Fibroblast of pulmonary artery (primary cell): ENCODE measurements around the gene GALNT7.

ENCODE experiments used
- DNase-seq: peaks from one replicate; pipeline ENCODE4 v3.0.0-alpha.2; 2010; ENCODE audit warnings: low read depth
- H3K4me3 ChIP-seq: replicated peaks from 2 replicates; pipeline ENCODE4 v1.5.1; 2011; ENCODE audit warnings: low read depth, mild to moderate bottlenecking, control low read depth, low read length, moderate library complexity
- CTCF ChIP-seq: IDR thresholded peaks from 2 replicates; pipeline ENCODE4 v1.5.1; 2011; ENCODE audit warnings: mild to moderate bottlenecking, control low read depth, low read length, inconsistent platforms; ENCODE audit errors: missing control alignments

The GALNT7 gene

DNA sequence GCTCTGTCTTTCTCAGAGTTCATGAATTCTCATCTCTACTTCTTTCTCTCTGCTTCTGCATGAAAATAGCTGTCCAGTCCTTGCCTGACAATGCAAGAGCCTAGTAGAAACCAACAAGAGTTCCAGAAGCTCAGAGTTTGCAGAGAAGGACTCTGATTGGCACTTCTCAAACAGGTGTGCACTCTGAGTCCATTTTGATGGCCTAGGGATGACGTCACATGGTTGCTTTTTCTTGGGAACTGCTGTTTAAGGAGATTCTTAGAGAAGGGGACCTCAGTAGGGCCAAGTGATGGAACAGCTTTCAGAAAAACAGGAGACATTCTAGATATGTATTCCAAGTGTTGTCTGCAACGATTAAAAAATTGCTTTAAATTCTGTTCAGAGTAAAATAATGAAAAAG, 108.7 kb downstream of the GALNT7 start:
- DNase-seq, result no peak
- no peak for TF ChIP-seq CTCF
- H3K4me3 ChIP-seq, result no peak overlapping the region

DNA sequence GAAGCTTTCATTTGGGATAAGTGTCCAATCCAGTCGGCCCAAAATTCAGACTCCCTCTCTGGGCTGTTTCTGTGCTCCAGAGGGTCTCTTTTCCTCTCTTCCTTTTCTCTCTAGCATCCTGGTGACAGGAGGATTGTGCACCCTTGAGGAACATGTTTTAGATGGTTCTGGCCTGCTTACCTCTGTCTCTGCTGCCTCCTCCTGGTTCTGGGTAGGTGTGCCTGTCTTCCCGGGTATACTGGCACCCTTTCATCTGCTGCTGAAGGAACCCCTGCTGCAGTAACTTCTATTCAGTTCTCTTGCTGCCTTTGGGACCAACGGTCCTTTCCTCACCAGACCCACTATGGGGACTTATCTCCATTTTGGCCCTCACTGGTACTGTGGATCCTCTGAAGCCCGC, 112.4 kb downstream of the GALNT7 start:
- no peak for TF ChIP-seq CTCF
- no peak overlapping the region for H3K4me3 ChIP-seq
- DNase-seq, result no peak

DNA sequence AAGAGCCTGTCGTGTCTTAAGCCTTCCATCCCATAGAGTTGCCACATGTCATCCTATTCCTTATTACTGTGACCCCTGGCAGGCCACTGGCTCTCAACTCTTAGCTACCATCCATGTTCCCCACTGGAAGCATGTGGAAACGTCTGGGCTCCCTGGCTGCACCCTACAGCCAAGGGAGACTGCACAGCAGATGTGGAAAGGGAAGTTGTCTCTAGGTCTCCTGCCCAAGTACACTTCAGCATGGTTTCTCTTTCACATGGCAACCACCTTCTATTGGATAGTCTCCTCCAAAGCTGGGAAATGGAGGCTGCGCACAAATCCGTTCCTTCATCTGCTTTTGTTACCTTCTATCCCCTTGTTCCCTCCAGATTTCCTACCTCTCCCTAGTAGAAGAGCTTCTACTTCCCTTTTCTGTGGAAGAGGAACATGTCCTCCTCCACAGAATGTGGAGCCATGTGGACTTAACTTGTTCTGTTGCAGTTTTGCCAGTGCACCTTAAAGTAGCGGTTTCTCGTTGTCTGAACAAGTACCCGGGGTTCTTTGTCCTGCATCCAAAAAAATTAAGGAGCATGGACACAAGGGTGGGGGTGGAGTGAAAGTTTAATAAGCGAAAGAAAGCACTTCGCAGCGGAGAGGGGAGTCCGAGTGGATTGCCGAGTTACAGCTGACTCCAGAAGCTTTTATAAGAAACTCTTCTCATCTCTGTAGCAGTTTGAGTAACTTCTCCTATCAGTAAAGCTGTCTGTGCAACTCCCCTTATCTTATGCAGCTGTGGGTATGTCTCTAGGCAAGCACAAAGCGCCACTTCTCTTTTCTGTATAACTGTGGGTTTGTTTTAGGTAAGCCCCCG, 113.0 kb downstream of the GALNT7 start:
- no peak for TF ChIP-seq CTCF
- H3K4me3 ChIP-seq, result peak overlapping the region; percentile 23
- DNase-seq, result no peak

DNA sequence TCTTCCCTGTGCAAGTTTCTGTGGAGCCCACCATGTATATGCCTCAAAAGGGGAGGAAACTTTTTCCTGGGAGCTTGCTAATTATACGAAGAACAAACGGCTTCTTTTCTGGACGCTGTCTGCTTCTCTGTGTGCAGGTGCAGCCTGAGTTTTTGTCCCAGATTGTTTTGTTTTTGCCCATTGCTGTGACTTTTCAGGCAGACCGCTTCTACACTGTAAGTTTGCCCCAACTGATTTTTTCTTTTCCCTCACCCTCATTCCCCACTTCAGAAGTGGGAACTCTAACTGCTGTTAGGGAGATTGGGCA, 113.6 kb downstream of the GALNT7 start:
- no peak for TF ChIP-seq CTCF
- no peak for DNase-seq
- peak overlapping the region; percentile 23 for H3K4me3 ChIP-seq

- no peak for TF ChIP-seq CTCF
- no peak for DNase-seq
- H3K4me3 ChIP-seq, result no peak overlapping the region
Observed at GRCh38 chr4:173282626-173283025, 114.0 kb downstream of the GALNT7 start.

DNA sequence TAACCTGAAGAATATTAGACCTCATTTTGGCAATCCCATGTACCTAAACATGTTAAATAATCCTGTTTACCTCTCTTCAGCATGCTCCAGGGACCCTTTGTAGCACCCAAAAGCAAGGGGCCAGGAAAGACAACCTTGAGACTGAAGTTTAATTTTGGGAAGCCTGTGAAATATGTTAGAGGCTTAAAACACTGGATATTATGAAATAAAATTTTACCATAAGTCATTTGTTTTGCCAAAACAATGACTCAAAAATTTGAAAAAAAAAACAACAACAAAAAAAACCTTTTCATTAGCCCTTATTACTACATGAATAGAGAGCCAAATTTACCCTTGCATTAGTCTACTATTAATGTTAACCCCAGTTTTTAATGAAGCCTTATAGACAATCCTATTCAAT, 115.9 kb downstream of the GALNT7 start:
- no peak for DNase-seq
- H3K4me3 ChIP-seq, result no peak overlapping the region
- TF ChIP-seq CTCF, result no peak

- H3K4me3 ChIP-seq, result no peak overlapping the region
- TF ChIP-seq CTCF, result no peak
- DNase-seq, result no peak
Observed at GRCh38 chr4:173287486-173287885, 118.9 kb downstream of the GALNT7 start.
